NT2/D1 (cell line): ENCODE data around the gene NRXN3.

Experiments
- DNase-seq: peaks from one replicate; pipeline ENCODE4 v3.0.0-alpha.2; 2011; ENCODE audit warnings: low read depth, low spot score
- H3K27me3 ChIP-seq: 2 replicates; pipeline ENCODE4 v1.6.0; 2011; ENCODE audit warnings: mild to moderate bottlenecking; ENCODE audit not compliant: insufficient read length, insufficient read depth
- H3K36me3 ChIP-seq: 2 replicates; pipeline ENCODE4 v1.6.1; 2011; ENCODE audit warnings: mild to moderate bottlenecking, low read length, mixed read lengths; ENCODE audit not compliant: insufficient read depth, insufficient read length
- H3K4me1 ChIP-seq: 2 replicates; pipeline ENCODE4 v1.5.1; 2011; ENCODE audit not compliant: insufficient read depth, insufficient read length
- H3K4me3 ChIP-seq: 2 replicates; pipeline ENCODE4 v1.5.1; 2011; ENCODE audit warnings: low read depth; ENCODE audit not compliant: insufficient read length
- H3K9ac ChIP-seq: 2 replicates; pipeline ENCODE4 v1.6.0; 2011; ENCODE audit warnings: low read depth; ENCODE audit not compliant: insufficient read length
- H3K9me3 ChIP-seq: 2 replicates; pipeline ENCODE4 v1.5.1; 2011; ENCODE audit warnings: mild to moderate bottlenecking, low read length; ENCODE audit not compliant: insufficient read depth
- SUZ12 ChIP-seq: IDR thresholded peaks from 2 replicates; pipeline ENCODE4 v1.6.1; 2011; ENCODE audit not compliant: insufficient read length, insufficient read depth; ENCODE audit errors: extremely low read depth
- YY1 ChIP-seq: IDR thresholded peaks from 2 replicates; pipeline ENCODE4 v1.6.1; 2011; ENCODE audit not compliant: insufficient read length, insufficient read depth
- ZNF274 ChIP-seq: IDR thresholded peaks from 2 replicates; pipeline ENCODE4 v1.6.1; 2011; ENCODE audit warnings: mild to moderate bottlenecking, low read depth, low read length

The NRXN3 gene

DNA sequence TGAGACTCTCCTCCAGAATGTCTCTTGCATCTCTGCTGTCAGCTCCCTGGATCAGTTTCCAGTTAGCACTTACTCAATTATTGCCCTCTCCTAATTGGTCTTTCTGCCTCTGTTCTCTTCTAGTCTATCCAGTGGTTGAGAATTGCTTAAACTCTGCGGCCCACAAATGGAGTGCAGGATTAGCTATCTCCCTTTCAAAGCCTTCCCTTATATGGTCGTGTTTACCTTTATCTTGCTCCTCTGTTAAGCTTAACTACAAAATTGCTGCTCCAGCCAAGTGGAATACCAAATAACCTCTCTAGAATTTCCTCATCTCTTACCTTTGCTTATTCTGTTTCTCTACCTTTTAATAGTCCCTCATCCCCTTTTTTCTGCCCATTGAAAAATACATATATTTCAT lies 132.7 kb downstream of the NRXN3 start:
- H3K9ac ChIP-seq = no peak overlapping the region
- no peak overlapping the region for H3K4me3 ChIP-seq
- TF ChIP-seq YY1 = no peak
- no peak for TF ChIP-seq SUZ12
- TF ChIP-seq ZNF274 = no peak
- H3K27me3 ChIP-seq = no peaks in the 10 kb centered on the region
- DNase-seq = no peak
- no peaks in the 10 kb centered on the region for H3K36me3 ChIP-seq
- no peaks in the 10 kb centered on the region for H3K9me3 ChIP-seq
- peaks cover 2% of the 10 kb centered on the region for H3K4me1 ChIP-seq

GRCh38 chr14:78307671-78308070 lies 137.5 kb downstream of the NRXN3 start:
- H3K36me3 ChIP-seq = no peaks in the 10 kb centered on the region
- H3K9me3 ChIP-seq = no peaks in the 10 kb centered on the region
- no peak overlapping the region for H3K9ac ChIP-seq
- DNase-seq = no peak
- TF ChIP-seq YY1 = no peak
- no peaks in the 10 kb centered on the region for H3K4me1 ChIP-seq
- H3K4me3 ChIP-seq = no peak overlapping the region
- no peaks in the 10 kb centered on the region for H3K27me3 ChIP-seq

- no peak for DNase-seq
- Histone ChIP-seq H3K9me3 (no peaks in the 10 kb centered on the region), H3K4me1 (no peaks in the 10 kb centered on the region), H3K9ac (no peak overlapping the region), H3K27me3 (no peaks in the 10 kb centered on the region), H3K36me3 (no peaks in the 10 kb centered on the region), H3K4me3 (no peak overlapping the region)
- TF ChIP-seq SUZ12 (no peak), YY1 (no peak), ZNF274 (no peak)
Measured at GRCh38 chr14:78308079-78308478, 137.9 kb downstream of the NRXN3 start.

DNA sequence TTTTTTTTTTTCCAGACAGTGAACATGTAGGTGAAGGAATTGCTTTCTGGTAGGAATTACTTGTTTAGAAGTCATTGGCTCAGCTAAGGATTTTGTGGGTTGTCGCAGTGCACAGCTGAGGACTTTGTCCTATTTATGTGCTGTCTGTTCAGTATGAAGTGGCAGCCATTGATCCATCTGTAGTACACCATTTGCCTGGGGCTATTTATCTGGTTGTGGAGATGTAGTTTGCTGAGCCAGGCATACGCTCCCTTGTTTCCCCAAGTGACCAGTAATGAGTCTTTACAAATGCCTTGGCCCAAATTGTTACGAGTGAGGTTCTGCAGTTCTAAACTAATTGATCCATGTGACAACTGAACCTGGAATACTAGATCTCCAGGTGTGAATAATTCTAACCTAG lies 140.1 kb downstream of the NRXN3 start:
- Histone ChIP-seq H3K9me3 (no peaks in the 10 kb centered on the region), H3K27me3 (no peaks in the 10 kb centered on the region), H3K9ac (no peak overlapping the region), H3K36me3 (no peaks in the 10 kb centered on the region), H3K4me3 (no peak overlapping the region), H3K4me1 (no peaks in the 10 kb centered on the region)
- no peak for TF ChIP-seq ZNF274
- no peak for TF ChIP-seq SUZ12
- TF ChIP-seq YY1 = no peak
- DNase-seq = no peak

DNA sequence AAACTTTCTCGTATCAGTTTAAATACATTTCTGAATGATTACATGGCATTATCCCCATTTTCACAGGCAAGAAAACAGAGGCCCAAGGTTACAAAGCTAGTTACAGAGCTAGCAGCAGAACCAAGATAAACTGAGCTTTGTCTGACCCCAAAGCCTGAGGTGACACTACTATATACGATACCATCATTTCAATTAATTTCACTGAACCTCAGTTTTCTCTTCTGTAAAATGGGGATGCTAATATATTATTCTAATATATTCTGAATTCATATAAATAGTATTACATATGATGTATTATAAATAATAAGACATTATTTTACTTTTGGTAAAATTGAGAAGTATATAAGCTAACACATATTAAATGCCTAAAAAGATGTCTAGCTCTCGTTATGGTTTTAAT lies 143.3 kb downstream of the NRXN3 start:
- Histone ChIP-seq H3K4me1 (no peaks in the 10 kb centered on the region), H3K4me3 (no peak overlapping the region), H3K9me3 (no peaks in the 10 kb centered on the region), H3K36me3 (no peaks in the 10 kb centered on the region), H3K9ac (no peak overlapping the region), H3K27me3 (no peaks in the 10 kb centered on the region)
- no peak for DNase-seq
- TF ChIP-seq YY1 (no peak), ZNF274 (no peak), SUZ12 (no peak)

DNA sequence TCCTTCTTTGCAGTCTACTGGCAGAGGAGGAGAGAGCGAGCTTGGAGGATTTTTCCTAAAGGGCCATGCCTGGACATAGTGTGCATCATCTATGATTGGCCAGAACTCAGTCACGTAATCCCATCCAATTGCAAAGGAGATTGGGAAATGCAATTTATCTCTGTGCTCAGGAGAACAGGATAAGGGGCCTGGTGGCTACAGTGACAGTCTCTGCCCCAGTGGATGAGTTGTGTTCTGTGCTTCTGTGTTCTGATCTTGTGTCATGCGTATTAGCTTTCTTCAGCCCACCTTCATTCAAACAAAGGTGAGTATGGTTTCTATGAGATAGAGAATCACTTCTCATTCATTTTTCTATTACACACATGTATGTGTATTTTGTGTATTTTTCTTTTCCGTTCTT lies 144.3 kb downstream of the NRXN3 start:
- DNase-seq = no peak
- TF ChIP-seq YY1 (no peak), ZNF274 (no peak), SUZ12 (no peak)
- Histone ChIP-seq H3K9me3 (no peaks in the 10 kb centered on the region), H3K36me3 (no peaks in the 10 kb centered on the region), H3K27me3 (no peaks in the 10 kb centered on the region), H3K9ac (no peak overlapping the region), H3K4me3 (no peak overlapping the region), H3K4me1 (no peaks in the 10 kb centered on the region)

DNA sequence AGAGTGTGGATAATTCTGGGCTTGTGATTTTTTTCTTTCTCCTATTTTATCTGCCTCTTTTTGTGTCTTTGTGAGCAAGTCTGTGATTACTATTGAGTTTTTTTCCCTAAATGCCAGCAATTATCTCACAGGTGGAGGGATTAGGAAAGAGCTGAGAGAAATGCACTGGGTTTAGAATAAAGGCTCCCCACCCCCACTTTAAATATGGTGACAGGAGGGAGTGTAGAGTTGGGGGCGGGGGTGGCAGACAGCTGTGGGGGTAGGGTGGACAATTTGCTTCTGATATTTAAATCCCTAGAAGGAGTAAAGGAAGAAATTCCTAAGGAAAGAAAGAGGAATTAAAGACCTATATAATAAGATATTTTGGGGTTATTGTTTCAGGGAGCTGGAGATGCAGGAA lies 145.9 kb downstream of the NRXN3 start:
- H3K27me3 ChIP-seq = no peaks in the 10 kb centered on the region
- H3K36me3 ChIP-seq = no peaks in the 10 kb centered on the region

DNA sequence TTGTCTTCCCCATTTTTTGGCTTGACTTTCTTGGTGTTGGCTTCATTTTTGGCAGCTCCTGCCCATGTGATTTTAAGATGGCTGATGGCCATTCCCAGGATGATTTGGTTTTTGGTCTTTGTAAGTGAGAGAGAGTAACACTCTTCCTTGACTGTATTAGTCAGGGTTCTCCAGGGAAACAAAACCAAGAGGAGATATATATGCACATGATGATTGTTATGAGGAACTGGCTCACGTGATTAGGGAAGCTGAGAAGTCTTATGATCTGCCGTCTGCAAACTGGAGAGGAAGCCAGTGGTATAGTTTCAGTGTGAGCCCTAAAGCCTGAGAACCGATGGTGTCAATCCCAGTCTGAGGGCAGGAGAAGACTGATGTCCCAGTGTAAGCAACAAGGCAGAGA lies 146.6 kb downstream of the NRXN3 start:
- Histone ChIP-seq H3K27me3 (no peaks in the 10 kb centered on the region), H3K9ac (no peak overlapping the region), H3K4me1 (no peaks in the 10 kb centered on the region), H3K9me3 (no peaks in the 10 kb centered on the region), H3K36me3 (no peaks in the 10 kb centered on the region), H3K4me3 (no peak overlapping the region)
- no peak for TF ChIP-seq ZNF274
- no peak for TF ChIP-seq SUZ12
- TF ChIP-seq YY1 = no peak
- DNase-seq = no peak

More for the DNA sequence above, 145.9 kb downstream of the NRXN3 start:
- no peak for DNase-seq
- Histone ChIP-seq H3K4me1 (no peaks in the 10 kb centered on the region), H3K9ac (no peak overlapping the region), H3K4me3 (no peak overlapping the region), H3K9me3 (no peaks in the 10 kb centered on the region)
- TF ChIP-seq ZNF274 (no peak), SUZ12 (no peak), YY1 (no peak)
